Left ventricle myocardium superior (tissue), 1 donor: ENCODE data around the gene FKBP9. TPM values are rescaled to one million over a fixed set of nuclear protein-coding genes. Genes with fewer than 3 reads are reported as not detected.
"Not testable (repeated sequence)": the region's sequence is repeated elsewhere in the genome, so short reads cannot be mapped to it uniquely, and the experiment has no call there.

Experiments used
- ATAC-seq: fragments of 200-7000 bp; cut with Tn5 transposase; one replicate; pipeline ENCODE4 v1.9.1; 2020; ENCODE audit warnings: mild to moderate bottlenecking, moderate library complexity
- DNase-seq: peaks from one replicate; pipeline ENCODE4 v3.0.0-alpha.2; 2020
- intact Hi-C: fragments of 100-400 bp; cut with micrococcal nuclease; formaldehyde crosslinking; loops from one replicate; pipeline ENCODE4 v1.11.0; 2022
- long read RNA-seq: library from polyadenylated mRNA; unstranded; transcript quantifications from one replicate; pipeline ENCODE4 v2.0.0, GENCODE V29; 2021
- total RNA-seq: library from RNA; stranded (reverse); fragmentation: NEBNext Ultra II Directional; extraction: Animal tissue kit (Norgen Biotek cat#: 25700); gene quantifications from one replicate; pipeline ENCODE4 v1.2.1, GENCODE V29; 2021
- donor health status: DM: no; HTN: yes; CAD: no; lungs with severe emphysema.

FKBP9 gene
- 143 TPM for total RNA-seq
- long read RNA-seq, transcript FKBP9-201 (10 exons, 3,462 nt), result major isoform, 236 of 263 reads
- long read RNA-seq, partial matches to known transcripts, result 6 of 263 reads
- long read RNA-seq, other reads (novel, unspliced or antisense), result 20 of 263 reads

GRCh38 chr7:32957326-32958045 is at the start of gene FKBP9:
FKBP9 (plus strand) TSS chr7:32957440; CDS start chr7:32957574, 134 bp downstream.
- DNase-seq (peak; percentile 97), ATAC-seq (peak; percentile 96)
- intact Hi-C loops, result no loop called here

GRCh38 chr7:32910195-32910594 is 47.0 kb upstream of the FKBP9 start:
- ATAC-seq (no peak), DNase-seq (no peak)
- intact Hi-C loops, result no loop called here

GRCh38 chr7:32914184-32914583 is 43.1 kb upstream of the FKBP9 start:
- ATAC-seq (no peak), DNase-seq (no peak)
- intact Hi-C loops, result no loop called here

DNA sequence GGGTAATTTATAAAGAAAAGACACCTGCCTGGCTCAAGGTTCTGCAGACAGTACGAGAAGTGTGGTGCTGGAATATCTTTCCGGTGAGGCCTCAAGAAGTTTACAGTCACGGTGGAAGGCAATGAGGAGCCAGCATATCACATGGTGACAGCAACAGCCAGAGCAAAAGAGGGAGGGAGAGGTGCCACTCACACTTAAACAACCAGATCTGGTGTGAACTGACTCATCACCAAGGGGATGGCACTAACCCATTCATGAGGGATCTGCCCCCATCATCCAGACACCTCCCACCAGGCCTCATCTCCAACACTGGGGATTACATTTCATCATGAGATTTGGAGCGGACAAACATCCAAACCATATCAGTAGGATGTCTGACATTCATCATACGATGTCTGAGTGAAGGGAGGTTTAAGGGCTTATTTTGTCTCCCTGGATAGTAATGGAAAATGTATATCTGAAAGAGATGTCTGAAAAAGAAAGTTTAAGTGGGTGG is 42.2 kb upstream of the FKBP9 start:
- no peak for ATAC-seq
- intact Hi-C loops, result no loop called here
- DNase-seq, result no peak

GRCh38 chr7:32916006-32916405 is 41.2 kb upstream of the FKBP9 start:
- intact Hi-C loops, result no loop called here
- ATAC-seq (no peak), DNase-seq (no peak)

DNA sequence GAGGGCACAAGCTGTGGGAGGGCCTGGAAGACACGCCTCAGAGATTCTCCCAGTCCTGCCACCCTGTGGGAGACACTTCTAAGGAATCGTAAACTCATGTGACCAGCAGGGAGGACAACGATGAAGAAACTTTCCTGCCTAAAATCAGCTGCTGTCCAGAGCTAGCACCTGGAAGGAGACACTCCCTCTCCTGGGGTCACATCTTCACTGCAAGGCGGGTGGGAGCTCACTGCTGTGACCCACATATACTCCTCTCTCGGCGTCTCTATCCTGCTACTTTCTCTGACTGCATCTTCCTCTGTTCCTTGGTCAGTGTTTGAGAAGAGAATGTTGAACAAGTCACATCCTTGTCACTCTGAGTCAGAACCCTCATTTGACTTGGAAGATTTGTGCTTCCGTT is 40.2 kb upstream of the FKBP9 start:
- DNase-seq, ATAC-seq, intact Hi-C loops: not testable (repeated sequence)

DNA sequence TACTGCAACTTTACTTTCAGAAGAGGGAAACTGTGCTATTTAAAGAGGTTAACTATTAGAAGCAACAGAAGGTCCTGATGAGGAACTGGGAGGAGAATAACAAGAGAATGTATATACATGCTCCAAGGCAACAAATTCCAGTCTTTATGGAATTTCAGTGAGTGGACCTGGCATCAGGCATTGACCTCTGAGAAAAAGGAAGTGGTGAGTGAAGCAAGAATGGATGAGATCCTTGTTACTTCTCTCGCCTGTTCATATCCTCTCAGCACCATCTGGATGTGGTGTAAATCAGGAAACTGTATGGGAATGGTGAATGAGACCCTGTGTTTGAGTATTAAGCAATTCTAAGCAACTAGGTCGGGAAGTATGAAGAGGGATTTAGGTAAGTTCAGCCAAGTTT is 35.3 kb upstream of the FKBP9 start:
- no peak for ATAC-seq
- DNase-seq, result no peak
- intact Hi-C loops, result no loop called here

DNA sequence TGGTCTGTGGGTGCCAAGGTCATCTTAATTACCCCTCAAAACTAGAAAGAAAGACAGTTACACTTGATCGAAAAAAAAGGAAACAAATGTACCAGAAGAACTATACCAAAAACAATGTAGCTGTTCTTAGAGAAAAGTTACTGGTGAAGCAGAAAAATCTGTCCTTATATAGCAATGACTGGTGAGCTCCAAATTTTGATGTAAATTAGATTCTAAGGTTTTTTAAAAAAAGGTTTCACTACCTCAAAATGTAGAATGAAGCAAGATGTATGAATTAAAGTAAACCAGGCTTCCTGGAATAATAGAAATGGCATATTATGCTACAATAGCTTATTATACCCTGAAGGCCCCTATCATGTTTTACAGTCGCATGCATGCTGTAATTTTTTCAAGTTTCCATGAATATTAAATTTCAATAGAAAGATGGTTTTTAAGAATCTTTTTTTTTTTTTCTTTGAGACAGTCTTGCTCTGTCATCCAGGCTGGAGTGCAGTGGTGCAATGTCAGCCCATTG is 28.4 kb upstream of the FKBP9 start:
- ATAC-seq, result no peak
- no peak for DNase-seq
- intact Hi-C loops, result no loop called here

- ATAC-seq (no peak), DNase-seq (no peak)
Measured at GRCh38 chr7:32929430-32930143, 27.7 kb upstream of the FKBP9 start.

GRCh38 chr7:32930378-32930777 is 26.9 kb upstream of the FKBP9 start:
- ATAC-seq (no peak), DNase-seq (no peak)
- intact Hi-C loops, result no loop called here

More at GRCh38 chr7:32929430-32930143, 27.7 kb upstream of the FKBP9 start:
- intact Hi-C loops, result no loop called here

- no peak for ATAC-seq
- intact Hi-C loops, result no loop called here
- DNase-seq, result no peak
Measured at GRCh38 chr7:32935558-32935957, 21.7 kb upstream of the FKBP9 start.

DNA sequence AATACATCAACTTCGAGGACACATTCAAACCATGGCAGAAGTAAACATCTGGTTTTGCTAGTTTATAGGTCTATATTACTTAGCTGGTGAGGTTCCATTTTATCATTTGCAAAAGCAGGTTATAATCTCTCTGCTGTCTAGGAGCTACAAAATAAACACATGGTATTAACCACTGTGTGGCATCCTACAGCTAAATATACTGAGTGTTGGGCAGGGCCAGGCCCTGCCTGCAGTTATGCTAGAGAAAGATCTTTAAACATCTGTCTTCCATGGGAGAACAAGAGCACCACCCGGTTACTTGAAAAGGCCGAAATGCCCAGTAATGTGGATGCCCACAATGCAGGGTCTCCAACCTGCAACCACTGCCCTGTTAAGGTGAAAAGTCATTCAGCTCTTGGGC is 20.6 kb upstream of the FKBP9 start:
- intact Hi-C loops, result no loop called here
- ATAC-seq (peak; percentile 59), DNase-seq (no peak)

DNA sequence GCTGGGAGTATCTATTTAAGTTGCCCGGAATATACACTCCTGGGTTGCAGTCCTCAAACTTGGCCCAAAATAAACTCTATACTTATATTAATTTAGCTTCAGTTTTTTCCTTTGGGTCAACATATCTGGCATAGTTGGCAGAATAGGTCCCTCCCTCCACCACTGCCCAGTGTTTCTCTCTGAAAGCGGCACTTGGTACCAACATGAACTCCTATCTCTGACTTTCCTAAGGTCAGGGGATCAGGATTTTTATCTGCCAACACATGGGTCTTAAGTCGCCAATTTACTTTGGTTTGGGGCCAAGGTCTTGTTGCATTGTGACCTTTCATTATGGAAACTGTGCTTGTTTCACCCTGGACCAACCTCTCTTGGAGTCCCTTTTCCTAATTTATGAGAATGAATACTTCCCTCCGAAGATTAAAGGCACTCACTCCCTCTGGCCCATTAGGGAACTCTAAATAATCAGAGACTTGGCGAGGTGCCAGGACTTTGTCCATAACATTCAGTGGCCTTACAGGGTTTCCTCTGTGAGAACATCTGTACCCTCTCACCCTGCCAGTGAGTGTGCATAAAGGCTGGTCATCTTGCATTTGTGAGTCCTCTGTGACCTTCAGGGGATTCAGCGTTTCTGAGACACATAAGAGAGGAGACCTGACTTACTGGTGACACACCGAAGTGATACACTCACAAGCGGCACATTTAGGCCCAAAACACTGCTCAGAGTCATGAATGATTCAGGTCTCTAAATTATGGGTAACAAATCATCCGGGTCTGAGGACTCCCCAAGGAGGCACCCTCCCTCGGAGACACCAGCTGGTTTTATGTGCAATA is 19.7 kb upstream of the FKBP9 start:
- ATAC-seq (peak; percentile 62), DNase-seq (peak; percentile 52)

GRCh38 chr7:32941181-32941580 is 16.1 kb upstream of the FKBP9 start:
- ATAC-seq (no peak), DNase-seq (no peak)
- intact Hi-C loops, result no loop called here

More for the DNA sequence above, 19.7 kb upstream of the FKBP9 start:
- intact Hi-C loops, result no loop called here

GRCh38 chr7:32941681-32942414 is 15.4 kb upstream of the FKBP9 start:
- DNase-seq (peak; percentile 33), ATAC-seq (peak; percentile 6)
- intact Hi-C loops, result no loop called here

GRCh38 chr7:32942415-32943251 is 14.6 kb upstream of the FKBP9 start:
- ATAC-seq, result peak; percentile 97
- DNase-seq, result peak; percentile 92
- intact Hi-C loops, result no loop called here

DNA sequence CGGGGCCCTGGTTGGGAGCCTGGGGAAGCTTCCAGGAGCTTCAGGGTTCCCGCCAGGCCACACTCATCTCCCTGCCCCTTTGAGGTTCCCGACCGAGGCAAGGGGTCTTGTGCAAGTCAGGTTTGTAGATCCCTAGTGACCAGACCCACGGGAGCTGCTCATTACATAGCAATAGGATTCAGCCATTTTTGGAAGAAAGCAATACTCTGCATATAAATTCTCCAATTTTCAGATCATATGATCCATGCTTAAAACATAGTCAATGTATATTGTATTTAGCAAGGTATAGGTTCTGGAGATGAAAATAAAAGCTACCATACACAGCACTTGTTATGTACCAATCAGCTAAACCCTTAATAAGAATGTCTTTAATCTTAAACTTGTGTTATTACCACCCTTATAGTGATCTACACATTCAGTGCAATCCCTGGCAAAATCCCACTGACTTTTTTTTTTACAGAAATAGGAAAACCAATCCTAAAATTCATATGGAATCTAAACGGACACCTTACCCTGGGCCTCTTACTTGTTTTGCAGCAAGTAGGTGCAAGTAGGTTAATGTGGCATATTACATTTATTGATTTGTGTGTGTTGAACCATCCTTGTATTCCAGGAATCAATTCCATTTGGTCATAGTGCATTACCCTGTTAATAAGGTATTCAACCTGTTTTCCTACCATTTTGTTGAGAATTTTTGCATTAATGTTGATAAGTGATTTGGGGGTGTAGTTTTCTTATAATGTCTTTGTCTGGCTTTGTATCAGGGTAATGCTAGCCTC is 13.8 kb upstream of the FKBP9 start:
- intact Hi-C loops, result no loop called here
- DNase-seq, result no peak
- ATAC-seq, result no peak
